RWPE2 (cell line): Measurements from ENCODE around the gene PTCHD1.

ENCODE experiments used
- ATAC-seq: fragments of 200-7000 bp; cut with Tn5 transposase; 3 replicates; pipeline ENCODE4 v1.9.1; 2021; ENCODE audit warnings: low read depth
- DNase-seq: peaks from one replicate; pipeline ENCODE4 v3.0.0-alpha.2; 2020; ENCODE audit warnings: low spot score
- H3K27ac ChIP-seq: fragments of 450-650 bp; 2 replicates; pipeline ENCODE4 v1.5.1; 2017; ENCODE audit warnings: mild to moderate bottlenecking; ENCODE audit not compliant: poor library complexity, severe bottlenecking
- H3K27me3 ChIP-seq: fragments of 250-450 bp; sonication (Bioruptor Pico); 2 replicates; pipeline ENCODE4 v1.5.1; 2021; ENCODE audit warnings: mild to moderate bottlenecking, moderate library complexity; ENCODE audit not compliant: insufficient read depth, poor library complexity, severe bottlenecking
- H3K36me3 ChIP-seq: fragments of 250-450 bp; sonication (Bioruptor Pico); 2 replicates; pipeline ENCODE4 v1.5.1; 2020; ENCODE audit warnings: low read depth, mild to moderate bottlenecking, moderate library complexity
- H3K4me1 ChIP-seq: fragments of 250-450 bp; sonication (Bioruptor Pico); 2 replicates; pipeline ENCODE4 v1.5.1; 2021; ENCODE audit warnings: mild to moderate bottlenecking, moderate library complexity; ENCODE audit not compliant: insufficient read depth, poor library complexity, severe bottlenecking
- H3K4me3 ChIP-seq: fragments of 250-450 bp; sonication (Bioruptor Pico); 2 replicates; pipeline ENCODE4 v1.5.1; 2021; ENCODE audit warnings: mild to moderate bottlenecking, moderate library complexity; ENCODE audit not compliant: severe bottlenecking
- H3K9me3 ChIP-seq: fragments of 250-450 bp; sonication (Bioruptor Pico); 2 replicates; pipeline ENCODE4 v1.5.1; 2021; ENCODE audit warnings: mild to moderate bottlenecking, moderate library complexity; ENCODE audit not compliant: severe bottlenecking
- TF ChIP-seq, protein P1 (sequence below): fragments of 450-650 bp; IDR thresholded peaks from one replicate; pipeline ENCODE4 v1.5.1; 2017; ENCODE audit warnings: mild to moderate bottlenecking, moderate library complexity; ENCODE audit not compliant: poor library complexity, severe bottlenecking

Gene PTCHD1

DNA sequence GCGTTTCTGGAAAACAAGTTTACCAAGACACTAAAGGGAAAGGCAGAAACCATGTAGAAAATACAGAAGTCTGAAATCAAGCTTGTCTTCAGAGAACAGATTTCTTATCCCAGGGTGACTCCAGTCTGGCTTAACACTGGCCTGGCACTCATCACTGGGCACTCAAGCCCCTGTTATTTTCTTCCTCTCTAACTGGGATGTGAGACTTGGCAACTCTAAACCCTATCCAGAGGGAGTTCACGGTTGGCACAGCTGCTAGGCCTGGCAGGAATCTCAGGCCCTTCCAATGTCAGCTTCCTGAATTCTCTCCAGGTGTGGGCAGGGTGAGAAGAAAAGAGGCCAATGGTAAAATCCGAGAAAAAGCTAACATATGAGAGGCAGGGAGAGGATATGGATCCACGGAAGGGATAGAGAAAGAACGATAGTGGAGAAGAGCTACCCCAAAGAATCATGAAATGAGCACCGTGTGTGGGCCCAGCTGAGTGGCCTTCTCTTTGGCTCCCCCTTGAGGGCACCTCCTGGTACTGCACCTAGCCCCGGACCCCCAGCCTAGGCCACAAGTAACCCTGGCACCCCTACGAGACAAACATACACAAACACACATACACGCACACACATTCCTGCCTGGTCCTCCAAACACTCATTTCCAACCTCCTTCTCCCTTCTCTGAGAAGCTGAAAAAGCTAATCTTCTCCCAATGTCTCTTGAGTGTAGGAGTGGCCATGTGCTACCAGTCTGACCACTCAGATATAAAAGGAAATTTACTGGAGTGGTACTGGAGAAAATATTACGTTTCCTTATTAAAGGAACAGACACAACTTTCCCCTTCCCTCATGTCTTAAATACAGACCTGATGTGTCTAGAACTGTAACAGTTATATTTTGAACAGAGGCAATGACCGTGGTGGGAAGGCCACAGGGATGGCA lies 16.6 kb upstream of the PTCHD1 start:
- no peak for DNase-seq

DNA sequence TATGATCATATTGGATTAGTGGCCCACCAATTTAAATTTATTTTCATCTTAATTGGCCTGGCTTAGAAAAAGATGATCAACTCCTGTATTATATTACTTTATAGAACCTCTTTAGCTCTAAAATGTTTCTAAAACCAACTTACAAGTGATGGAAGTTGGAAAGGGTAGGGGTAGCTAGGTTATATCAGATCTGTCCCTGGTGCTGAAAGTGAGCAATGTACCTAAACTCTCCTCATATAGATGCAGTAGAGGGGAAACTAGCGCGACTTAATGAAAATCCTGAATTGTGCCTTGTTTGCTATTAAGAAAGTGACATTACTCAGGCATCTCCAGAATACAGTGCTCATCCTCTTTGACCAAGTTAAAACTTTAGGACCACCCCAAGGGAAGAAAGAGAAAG lies 7.5 kb upstream of the PTCHD1 start:
- Histone ChIP-seq H3K27me3 (peaks cover 8% of the 10 kb centered on the region), H3K4me1 (no peaks in the 10 kb centered on the region), H3K4me3 (no peak overlapping the region), H3K36me3 (no peaks in the 10 kb centered on the region), H3K27ac (no peak overlapping the region), H3K9me3 (no peaks in the 10 kb centered on the region)
- TF ChIP-seq, protein P1, sequence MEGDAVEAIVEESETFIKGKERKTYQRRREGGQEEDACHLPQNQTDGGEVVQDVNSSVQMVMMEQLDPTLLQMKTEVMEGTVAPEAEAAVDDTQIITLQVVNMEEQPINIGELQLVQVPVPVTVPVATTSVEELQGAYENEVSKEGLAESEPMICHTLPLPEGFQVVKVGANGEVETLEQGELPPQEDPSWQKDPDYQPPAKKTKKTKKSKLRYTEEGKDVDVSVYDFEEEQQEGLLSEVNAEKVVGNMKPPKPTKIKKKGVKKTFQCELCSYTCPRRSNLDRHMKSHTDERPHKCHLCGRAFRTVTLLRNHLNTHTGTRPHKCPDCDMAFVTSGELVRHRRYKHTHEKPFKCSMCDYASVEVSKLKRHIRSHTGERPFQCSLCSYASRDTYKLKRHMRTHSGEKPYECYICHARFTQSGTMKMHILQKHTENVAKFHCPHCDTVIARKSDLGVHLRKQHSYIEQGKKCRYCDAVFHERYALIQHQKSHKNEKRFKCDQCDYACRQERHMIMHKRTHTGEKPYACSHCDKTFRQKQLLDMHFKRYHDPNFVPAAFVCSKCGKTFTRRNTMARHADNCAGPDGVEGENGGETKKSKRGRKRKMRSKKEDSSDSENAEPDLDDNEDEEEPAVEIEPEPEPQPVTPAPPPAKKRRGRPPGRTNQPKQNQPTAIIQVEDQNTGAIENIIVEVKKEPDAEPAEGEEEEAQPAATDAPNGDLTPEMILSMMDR, result no peak
- DNase-seq (no peak), ATAC-seq (no peak)

More for the DNA sequence above, 16.6 kb upstream of the PTCHD1 start:
- TF ChIP-seq, protein P1, result peak; percentile 65
- no peak overlapping the region for H3K4me3 ChIP-seq
- no peaks in the 10 kb centered on the region for H3K9me3 ChIP-seq
- 0 out of 3 replicates have a peak, but pooled peaks have one; percentile 31 for ATAC-seq
- H3K36me3 ChIP-seq, result no peaks in the 10 kb centered on the region
- no peaks in the 10 kb centered on the region for H3K27me3 ChIP-seq
- H3K4me1 ChIP-seq, result no peaks in the 10 kb centered on the region
- no peak overlapping the region for H3K27ac ChIP-seq

GRCh38 chrX:23331701-23332100 lies 2.9 kb upstream of the PTCHD1 start:
- H3K27me3 ChIP-seq, result peaks cover 49% of the 10 kb centered on the region

GRCh38 chrX:23332101-23332887 lies 2.4 kb upstream of the PTCHD1 start:
- H3K4me3 ChIP-seq, result no peak overlapping the region
- H3K4me1 ChIP-seq, result no peaks in the 10 kb centered on the region
- no peaks in the 10 kb centered on the region for H3K36me3 ChIP-seq
- no peak overlapping the region for H3K27ac ChIP-seq
- DNase-seq (no peak), ATAC-seq (no peak)
- no peaks in the 10 kb centered on the region for H3K9me3 ChIP-seq
- H3K27me3 ChIP-seq, result peaks cover 53% of the 10 kb centered on the region
- TF ChIP-seq, protein P1, result no peak

More at GRCh38 chrX:23331701-23332100, 2.9 kb upstream of the PTCHD1 start:
- no peaks in the 10 kb centered on the region for H3K4me1 ChIP-seq
- H3K9me3 ChIP-seq, result no peaks in the 10 kb centered on the region
- H3K4me3 ChIP-seq, result no peak overlapping the region
- H3K27ac ChIP-seq, result no peak overlapping the region
- ATAC-seq (no peak), DNase-seq (no peak)
- H3K36me3 ChIP-seq, result no peaks in the 10 kb centered on the region
- TF ChIP-seq, protein P1, result no peak
